Large intestine (tissue), 3 donors: Measurements from ENCODE around the gene PSMD12. TPM values are rescaled to one million over a fixed set of nuclear protein-coding genes. Genes with fewer than 3 reads are reported as not detected.

Source experiments
- DNase-seq, 2 donors: peaks; one replicate each; pipeline versions ENCODE4 v3.0.0 to v3.0.0-alpha.2; 2013
- H3K27ac ChIP-seq: one replicate; pipeline ENCODE4 v1.5.1; 2013; ENCODE audit warnings: low read length
- H3K27me3 ChIP-seq: 2 replicates; pipeline ENCODE4 v1.6.1; 2013; ENCODE audit warnings: low read length; ENCODE audit not compliant: control insufficient read depth, insufficient read depth
- H3K36me3 ChIP-seq: 2 replicates; pipeline ENCODE4 v1.6.1; 2013; ENCODE audit warnings: low read length; ENCODE audit not compliant: control insufficient read depth, insufficient read depth
- H3K4me1 ChIP-seq: one replicate; pipeline ENCODE4 v1.6.1; 2013; ENCODE audit warnings: low read length; ENCODE audit not compliant: control insufficient read depth, insufficient read depth
- H3K4me3 ChIP-seq: one replicate; pipeline ENCODE4 v1.5.1; 2013; ENCODE audit warnings: low read length
- H3K9me3 ChIP-seq: one replicate; pipeline ENCODE4 v1.6.1; 2013; ENCODE audit warnings: mild to moderate bottlenecking, low read depth, low read length, moderate library complexity; ENCODE audit not compliant: control insufficient read depth
- WGBS: methylation state at CpG from one replicate; pipeline ENCODE4 v1.1.5; 2013; ENCODE audit warnings: low lambda C conversion rate; ENCODE audit not compliant: insufficient coverage; 5-methylcytosine and 5-hydroxymethylcytosine counted together
- polyA plus RNA-seq: library from polyadenylated mRNA; unstranded; fragments of 120-200 nt; gene quantifications from one replicate; pipeline ENCODE4 v1.2.1, GENCODE V29; 2013

The PSMD12 gene
- polyA plus RNA-seq, 1 donor: 34.1 TPM

GRCh38 chr17:67376415-67376736 is 10.0 kb upstream of the PSMD12 start:
- Histone ChIP-seq H3K4me3 (peak overlapping the region; percentile 58), H3K4me1 (peaks cover 3% of the 10 kb centered on the region), H3K27ac (no peak overlapping the region), H3K27me3 (peaks cover 7% of the 10 kb centered on the region), H3K36me3 (no peaks in the 10 kb centered on the region), H3K9me3 (no peaks in the 10 kb centered on the region)
- 60% methylated on average over 2 of the region's 6 CpGs for WGBS
- DNase-seq: no peak

GRCh38 chr17:67375716-67376115 is 9.3 kb upstream of the PSMD12 start:
- no CpG with 5 or more reads among the region's 6 CpGs for WGBS

GRCh38 chr17:67375054-67375427 is 8.7 kb upstream of the PSMD12 start:
- H3K36me3 ChIP-seq: no peaks in the 10 kb centered on the region
- peaks cover 3% of the 10 kb centered on the region for H3K4me1 ChIP-seq
- H3K4me3 ChIP-seq: no peak overlapping the region
- H3K27me3 ChIP-seq: peaks cover 7% of the 10 kb centered on the region
- DNase-seq: no peak
- H3K27ac ChIP-seq: no peak overlapping the region
- WGBS: no CpG with 5 or more reads among the region's 5 CpGs
- no peaks in the 10 kb centered on the region for H3K9me3 ChIP-seq

More at GRCh38 chr17:67375716-67376115, 9.3 kb upstream of the PSMD12 start:
- Histone ChIP-seq H3K36me3 (no peaks in the 10 kb centered on the region), H3K4me3 (no peak overlapping the region), H3K4me1 (peaks cover 3% of the 10 kb centered on the region), H3K27ac (no peak overlapping the region), H3K27me3 (peaks cover 7% of the 10 kb centered on the region), H3K9me3 (no peaks in the 10 kb centered on the region)
- no peak for DNase-seq

GRCh38 chr17:67374329-67375053 is 8.1 kb upstream of the PSMD12 start:
- Histone ChIP-seq H3K4me3 (no peak overlapping the region), H3K27ac (no peak overlapping the region), H3K36me3 (no peaks in the 10 kb centered on the region), H3K27me3 (peaks cover 7% of the 10 kb centered on the region), H3K9me3 (no peaks in the 10 kb centered on the region), H3K4me1 (peaks cover 3% of the 10 kb centered on the region)
- DNase-seq: peak; percentile 65 to 74
- WGBS: 20% methylated on average over 1 of the region's 12 CpGs

GRCh38 chr17:67372751-67373150 is 6.4 kb upstream of the PSMD12 start:
- no peak overlapping the region for H3K27ac ChIP-seq
- H3K4me3 ChIP-seq: no peak overlapping the region
- no peak for DNase-seq
- WGBS: no CpG with 5 or more reads among the region's 1 CpG
- no peaks in the 10 kb centered on the region for H3K4me1 ChIP-seq
- peaks cover 5% of the 10 kb centered on the region for H3K27me3 ChIP-seq
- no peaks in the 10 kb centered on the region for H3K9me3 ChIP-seq
- H3K36me3 ChIP-seq: no peaks in the 10 kb centered on the region

- DNase-seq: no peak
- H3K36me3 ChIP-seq: no peaks in the 10 kb centered on the region
- H3K27me3 ChIP-seq: no peaks in the 10 kb centered on the region
- no peak overlapping the region for H3K4me3 ChIP-seq
- H3K9me3 ChIP-seq: no peaks in the 10 kb centered on the region
- no peak overlapping the region for H3K27ac ChIP-seq
- H3K4me1 ChIP-seq: peaks cover 7% of the 10 kb centered on the region
Observed at GRCh38 chr17:67369676-67370075, 3.3 kb upstream of the PSMD12 start.

- 0% methylated on average over 3 of the region's 11 CpGs for WGBS
- Histone ChIP-seq H3K4me3 (peak overlapping the region; percentile 95), H3K9me3 (no peaks in the 10 kb centered on the region), H3K27me3 (no peaks in the 10 kb centered on the region), H3K36me3 (peaks cover 8% of the 10 kb centered on the region), H3K27ac (peak overlapping the region; percentile 86), H3K4me1 (peaks cover 7% of the 10 kb centered on the region)
- DNase-seq: peak; percentile 26 to 78
Observed at GRCh38 chr17:67365738-67366192, 612 bp downstream of the PSMD12 start.

- Histone ChIP-seq H3K27ac (peak overlapping the region; percentile 86), H3K36me3 (peaks cover 13% of the 10 kb centered on the region), H3K4me3 (peak overlapping the region; percentile 95), H3K27me3 (no peaks in the 10 kb centered on the region), H3K4me1 (peaks cover 7% of the 10 kb centered on the region), H3K9me3 (no peaks in the 10 kb centered on the region)
- WGBS: 0% methylated on average over 1 of the region's 26 CpGs
- DNase-seq: no peak
Observed at GRCh38 chr17:67364847-67365737, 1.3 kb downstream of the PSMD12 start.

GRCh38 chr17:67362173-67362572 is 4.2 kb downstream of the PSMD12 start:
- Histone ChIP-seq H3K27me3 (no peaks in the 10 kb centered on the region), H3K4me1 (peaks cover 7% of the 10 kb centered on the region), H3K9me3 (no peaks in the 10 kb centered on the region), H3K4me3 (no peak overlapping the region), H3K27ac (no peak overlapping the region), H3K36me3 (peaks cover 22% of the 10 kb centered on the region)
- DNase-seq: no peak
- WGBS: 100% methylated on average over 2 of the region's 9 CpGs

- H3K36me3 ChIP-seq: peaks cover 29% of the 10 kb centered on the region
- no peaks in the 10 kb centered on the region for H3K9me3 ChIP-seq
- H3K27ac ChIP-seq: no peak overlapping the region
- no peaks in the 10 kb centered on the region for H3K27me3 ChIP-seq
- WGBS: 100% methylated on average over 1 of the region's 1 CpG
- no peak overlapping the region for H3K4me3 ChIP-seq
- peaks cover 7% of the 10 kb centered on the region for H3K4me1 ChIP-seq
- no peak for DNase-seq
Observed at GRCh38 chr17:67360880-67361279, 5.5 kb downstream of the PSMD12 start.
